Measurements from ENCODE around the gene RAB31. TPM values are rescaled to one million over a fixed set of nuclear protein-coding genes. Genes with fewer than 3 reads are reported as not detected.
"Not testable (repeated sequence)": the region's sequence is repeated elsewhere in the genome, so short reads cannot be mapped to it uniquely, and the experiment has no call there.

The RAB31 gene
- total and polyA plus RNA-seq, 3 donors from 2014 or later = 75.9 to 110 (median 81.5) TPM

DNA sequence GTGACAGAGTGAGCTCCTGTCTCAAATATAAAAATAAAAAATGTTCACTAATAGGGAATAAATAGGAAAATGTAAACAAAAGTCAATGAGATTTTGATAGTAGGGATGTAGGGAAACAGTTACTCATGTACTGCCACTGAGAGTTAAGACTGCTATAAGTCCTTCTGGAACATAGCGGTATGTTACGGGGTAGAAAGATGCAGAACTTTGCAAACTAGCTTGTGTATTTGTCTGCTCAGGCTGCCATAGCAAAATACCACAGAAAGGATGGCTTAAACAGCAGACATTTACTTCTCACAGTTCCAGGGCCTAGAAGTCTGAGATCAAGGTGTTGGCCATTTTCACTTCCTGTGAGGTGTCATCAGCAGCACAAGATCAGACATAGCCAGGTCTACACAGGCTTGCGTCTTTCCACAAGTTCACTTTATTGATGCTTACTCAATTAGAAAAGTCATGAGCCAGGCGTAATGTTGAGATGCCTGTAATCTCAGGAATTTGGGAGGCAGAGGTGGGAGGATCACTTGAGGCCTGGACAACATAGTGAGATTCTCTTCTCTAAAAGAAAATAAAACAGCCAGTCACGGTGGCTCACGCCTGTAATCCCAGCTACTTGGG lies 186.5 kb downstream of the RAB31 start:
- no peaks in the 10 kb centered on the region for H3K9me3 ChIP-seq
- no peak overlapping the region for H3K27ac ChIP-seq
- no peaks in the 10 kb centered on the region for H3K27me3 ChIP-seq
- WGBS, 2 donors = 88 to 89% methylated on average over 6 of the region's 6 CpGs
- no peak for TF ChIP-seq POLR2A (IDR thresholded peaks at IDR 0.05)
- TF ChIP-seq, protein P1, sequence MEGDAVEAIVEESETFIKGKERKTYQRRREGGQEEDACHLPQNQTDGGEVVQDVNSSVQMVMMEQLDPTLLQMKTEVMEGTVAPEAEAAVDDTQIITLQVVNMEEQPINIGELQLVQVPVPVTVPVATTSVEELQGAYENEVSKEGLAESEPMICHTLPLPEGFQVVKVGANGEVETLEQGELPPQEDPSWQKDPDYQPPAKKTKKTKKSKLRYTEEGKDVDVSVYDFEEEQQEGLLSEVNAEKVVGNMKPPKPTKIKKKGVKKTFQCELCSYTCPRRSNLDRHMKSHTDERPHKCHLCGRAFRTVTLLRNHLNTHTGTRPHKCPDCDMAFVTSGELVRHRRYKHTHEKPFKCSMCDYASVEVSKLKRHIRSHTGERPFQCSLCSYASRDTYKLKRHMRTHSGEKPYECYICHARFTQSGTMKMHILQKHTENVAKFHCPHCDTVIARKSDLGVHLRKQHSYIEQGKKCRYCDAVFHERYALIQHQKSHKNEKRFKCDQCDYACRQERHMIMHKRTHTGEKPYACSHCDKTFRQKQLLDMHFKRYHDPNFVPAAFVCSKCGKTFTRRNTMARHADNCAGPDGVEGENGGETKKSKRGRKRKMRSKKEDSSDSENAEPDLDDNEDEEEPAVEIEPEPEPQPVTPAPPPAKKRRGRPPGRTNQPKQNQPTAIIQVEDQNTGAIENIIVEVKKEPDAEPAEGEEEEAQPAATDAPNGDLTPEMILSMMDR (IDR thresholded peaks at IDR 0.05) = no peak
- peaks cover 3% of the 10 kb centered on the region for H3K4me1 ChIP-seq
- H3K4me3 ChIP-seq = no peak overlapping the region
- intact Hi-C loops (cut with DNase I; ENCODE audit: low total_unique reads) = no loop called here
- no peak for DNase-seq
- H3K36me3 ChIP-seq (ENCODE audit: low read depth, missing control alignments) = no peaks in the 10 kb centered on the region

DNA sequence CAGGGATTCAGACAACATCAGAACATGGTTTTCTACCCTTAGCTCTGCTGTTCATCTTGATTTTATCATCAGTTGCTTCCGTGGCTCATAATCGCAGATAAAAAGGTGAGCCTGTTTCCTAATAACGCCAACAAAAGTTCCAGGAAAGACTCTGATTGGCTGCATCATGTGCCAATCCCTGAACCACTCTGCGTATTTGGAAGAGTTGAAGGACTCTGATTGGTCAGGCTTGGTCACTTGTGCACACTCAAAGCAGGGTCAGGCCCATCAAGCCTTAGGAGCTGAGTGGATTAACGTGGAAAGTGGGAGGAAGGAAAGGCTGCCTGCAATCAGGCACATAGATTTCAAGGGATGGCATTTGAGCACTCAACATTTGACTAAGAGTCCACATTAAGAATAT lies 189.0 kb downstream of the RAB31 start:
- no peak overlapping the region for H3K27ac ChIP-seq
- no peaks in the 10 kb centered on the region for H3K36me3 ChIP-seq (ENCODE audit: low read depth, missing control alignments)
- WGBS, 2 donors = 88 to 92% methylated on average over 5 of the region's 5 CpGs
- H3K4me1 ChIP-seq = peaks cover 9% of the 10 kb centered on the region
- intact Hi-C loops (cut with DNase I; ENCODE audit: low total_unique reads) = no loop called here
- H3K4me3 ChIP-seq = no peak overlapping the region
- H3K27me3 ChIP-seq = no peaks in the 10 kb centered on the region
- no peaks in the 10 kb centered on the region for H3K9me3 ChIP-seq
- TF ChIP-seq, protein P1 (IDR thresholded peaks at IDR 0.05) = no peak
- TF ChIP-seq POLR2A (IDR thresholded peaks at IDR 0.05) = no peak
- DNase-seq = no peak

DNA sequence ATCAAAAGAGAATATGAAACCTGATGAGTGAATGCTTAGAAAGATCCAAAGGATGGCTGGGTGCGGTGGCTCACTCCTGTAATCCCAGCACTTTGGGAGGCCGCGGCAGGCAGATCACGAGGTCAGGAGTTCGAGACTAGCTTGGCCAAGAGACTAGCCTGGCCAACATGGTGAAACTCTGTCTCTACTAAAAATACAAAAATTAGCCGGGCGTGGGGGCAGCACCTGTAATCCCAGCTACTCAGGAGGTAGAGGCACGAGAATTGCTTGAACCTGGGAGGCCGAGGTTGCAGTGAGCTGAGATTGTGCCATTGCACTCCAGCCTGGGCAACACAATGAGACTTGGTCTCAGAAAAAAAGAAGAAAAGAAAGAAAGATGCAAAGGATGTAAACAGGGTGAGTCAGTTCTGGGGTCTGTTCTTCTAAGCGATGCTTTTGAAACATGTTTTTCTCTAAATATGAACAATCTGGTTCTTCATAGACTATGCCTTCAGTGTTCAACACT lies 189.7 kb downstream of the RAB31 start:
- H3K27me3 ChIP-seq; intact Hi-C loops (cut with DNase I; ENCODE audit: low total_unique reads); H3K4me3 ChIP-seq; DNase-seq; H3K9me3 ChIP-seq; H3K36me3 ChIP-seq (ENCODE audit: low read depth, missing control alignments); H3K27ac ChIP-seq; H3K4me1 ChIP-seq: not testable (repeated sequence)
- WGBS, 2 donors = 95 to 97% methylated on average over 10 of the region's 10 CpGs

DNA sequence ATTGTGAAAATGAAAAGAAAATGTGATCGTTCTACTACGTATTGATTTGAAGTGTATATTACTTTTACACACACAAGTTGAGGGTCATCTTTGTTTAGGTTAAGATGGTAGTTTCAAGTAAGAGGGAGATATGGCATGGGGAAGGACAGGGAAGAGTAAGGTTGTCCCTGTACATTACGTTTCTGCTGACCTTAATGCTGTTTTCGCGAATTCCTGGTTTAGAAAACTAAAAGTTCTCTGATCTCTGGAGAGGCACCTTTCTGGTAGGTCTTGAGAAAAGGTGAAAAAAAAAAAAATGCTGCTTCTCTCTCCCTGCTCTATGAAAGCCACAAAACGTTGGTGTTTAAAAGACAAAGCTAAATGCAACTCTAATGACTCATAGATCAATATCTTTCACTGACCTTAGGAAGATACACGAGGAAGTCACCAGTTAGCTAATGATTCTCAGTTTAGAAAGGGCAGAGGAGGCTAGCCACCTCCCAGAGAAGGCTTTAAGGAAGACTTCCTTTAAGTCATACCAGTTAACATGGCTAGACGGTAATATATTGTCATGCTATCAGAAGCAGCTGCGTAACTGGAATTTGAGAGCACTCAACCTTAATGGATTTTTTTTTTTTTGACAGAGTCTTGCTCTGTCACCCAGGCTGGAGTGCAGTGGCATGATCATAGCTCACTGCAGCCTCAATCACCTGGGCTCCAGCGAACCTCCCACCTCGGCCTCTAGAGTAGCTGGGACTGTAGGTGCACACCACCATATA lies 190.9 kb downstream of the RAB31 start:
- H3K4me1 ChIP-seq = peaks cover 9% of the 10 kb centered on the region
- H3K9me3 ChIP-seq = no peaks in the 10 kb centered on the region
- intact Hi-C loops (cut with DNase I; ENCODE audit: low total_unique reads) = no loop called here
- H3K36me3 ChIP-seq (ENCODE audit: low read depth, missing control alignments) = no peaks in the 10 kb centered on the region
- no peak overlapping the region for H3K4me3 ChIP-seq
- H3K27me3 ChIP-seq = no peaks in the 10 kb centered on the region
- no peak overlapping the region for H3K27ac ChIP-seq
- DNase-seq = no peak
- TF ChIP-seq, protein P1 (IDR thresholded peaks at IDR 0.05) = no peak
- no peak for TF ChIP-seq POLR2A (IDR thresholded peaks at IDR 0.05)
- 82 to 86% methylated on average over 11 of the region's 11 CpGs for WGBS, 2 donors

DNA sequence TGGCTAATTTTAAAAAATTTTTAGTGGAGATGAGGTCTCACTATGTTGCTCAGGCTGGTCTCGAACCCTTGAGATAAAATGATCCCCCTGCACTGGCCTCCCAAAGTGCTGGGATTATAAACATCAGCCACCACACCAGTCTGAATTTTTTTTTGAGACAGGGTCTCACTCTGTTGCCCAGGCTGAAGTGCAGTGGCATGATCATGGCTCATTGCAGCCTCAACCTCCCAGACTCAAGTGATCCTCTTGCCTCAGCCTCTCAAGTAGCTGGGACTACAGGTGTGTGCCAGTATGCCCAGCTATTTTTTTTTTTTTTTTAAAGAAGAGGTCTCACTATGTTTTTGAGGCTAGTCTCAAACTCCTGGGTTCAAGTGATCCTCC lies 191.4 kb downstream of the RAB31 start:
- H3K27me3 ChIP-seq; intact Hi-C loops (cut with DNase I; ENCODE audit: low total_unique reads); H3K27ac ChIP-seq; H3K4me1 ChIP-seq; H3K4me3 ChIP-seq; DNase-seq; H3K9me3 ChIP-seq; H3K36me3 ChIP-seq (ENCODE audit: low read depth, missing control alignments): not testable (repeated sequence)
- 96 to 100% methylated on average over 1 of the region's 1 CpG for WGBS, 2 donors

Measured in testis (tissue), 3 donors.